GM06990 (cell line): Measurements from ENCODE around the gene NEUROG2.

Source experiments
- DNase-seq: peaks from one replicate; pipeline ENCODE4 v3.0.0-alpha.2; 2011; ENCODE audit not compliant: insufficient read length; ENCODE audit errors: extremely low read depth
- H3K27me3 ChIP-seq: replicated peaks from 2 replicates; pipeline ENCODE4 v1.6.0; 2011; ENCODE audit warnings: low read length; ENCODE audit not compliant: control insufficient read depth, insufficient read depth
- H3K36me3 ChIP-seq: 2 replicates; pipeline ENCODE4 v1.5.1; 2011; ENCODE audit warnings: low read length; ENCODE audit not compliant: control insufficient read depth, insufficient read depth
- H3K4me3 ChIP-seq: replicated peaks from 2 replicates; pipeline ENCODE4 v1.5.1; 2011; ENCODE audit warnings: low read depth, mild to moderate bottlenecking, control low read depth, low read length
- CTCF ChIP-seq: IDR thresholded peaks from 2 replicates; pipeline ENCODE4 v1.5.1; 2011; ENCODE audit warnings: low read length, control low read depth, mild to moderate bottlenecking, inconsistent platforms; ENCODE audit not compliant: insufficient read depth, poor library complexity, severe bottlenecking

NEUROG2 gene

GRCh38 chr4:112545346-112545745, 29.4 kb upstream of the NEUROG2 start:
- DNase-seq, result no peak
- no peak overlapping the region for H3K4me3 ChIP-seq
- TF ChIP-seq CTCF, result no peak
- H3K36me3 ChIP-seq, result no peaks in the 10 kb centered on the region; the same call in 1 of the 2 replicates
- H3K27me3 ChIP-seq, result no peaks in the 10 kb centered on the region

- no peak for TF ChIP-seq CTCF
- no peaks in the 10 kb centered on the region for H3K27me3 ChIP-seq
- no peaks in the 10 kb centered on the region for H3K36me3 ChIP-seq
These were observed 24.7 kb upstream of the NEUROG2 start for GRCh38 chr4:112540695-112541094.

GRCh38 chr4:112536123-112536522, 20.1 kb upstream of the NEUROG2 start:
- Histone ChIP-seq H3K4me3 (no peak overlapping the region), H3K27me3 (no peaks in the 10 kb centered on the region), H3K36me3 (no peaks in the 10 kb centered on the region)
- no peak for DNase-seq
- no peak for TF ChIP-seq CTCF

More at GRCh38 chr4:112540695-112541094, 24.7 kb upstream of the NEUROG2 start:
- DNase-seq, result no peak
- no peak overlapping the region for H3K4me3 ChIP-seq

GRCh38 chr4:112532267-112532666, 16.3 kb upstream of the NEUROG2 start:
- no peak for DNase-seq
- Histone ChIP-seq H3K27me3 (no peaks in the 10 kb centered on the region), H3K4me3 (no peak overlapping the region), H3K36me3 (no peaks in the 10 kb centered on the region)
- no peak for TF ChIP-seq CTCF

GRCh38 chr4:112531146-112531545, 15.2 kb upstream of the NEUROG2 start:
- no peaks in the 10 kb centered on the region for H3K36me3 ChIP-seq
- no peak for TF ChIP-seq CTCF
- no peaks in the 10 kb centered on the region for H3K27me3 ChIP-seq
- DNase-seq, result no peak
- no peak overlapping the region for H3K4me3 ChIP-seq

- no peak for DNase-seq
- Histone ChIP-seq H3K4me3 (no peak overlapping the region), H3K27me3 (no peaks in the 10 kb centered on the region), H3K36me3 (no peaks in the 10 kb centered on the region)
- no peak for TF ChIP-seq CTCF
These were observed 10.1 kb upstream of the NEUROG2 start for GRCh38 chr4:112526061-112526460.
